Liver (tissue), 9 donors: ENCODE results near the gene PLA2G4B. TPM values are rescaled to one million over a fixed set of nuclear protein-coding genes. Genes with fewer than 3 reads are reported as not detected.

Source experiments
- DNase-seq: peaks from one replicate; pipeline ENCODE4 v3.0.0-alpha.2; 2017; ENCODE audit warnings: low spot score
- H3K27ac ChIP-seq, 2 donors: one replicate each; pipeline ENCODE4 v1.7.0; 2013; ENCODE audit warnings: inconsistent platforms in 2 of 2, low read length in 2 of 2, control low read depth in 1 of 2, low read depth in 1 of 2, mild to moderate bottlenecking in 1 of 2
- H3K27me3 ChIP-seq, 4 donors: one replicate each; pipeline versions ENCODE4 v1.6.1 to v1.7.0; 2013; ENCODE audit warnings: low read length in 3 of 4, inconsistent platforms in 1 of 4, mild to moderate bottlenecking in 1 of 4, moderate library complexity in 1 of 4; ENCODE audit not compliant: control insufficient read depth in 4 of 4, insufficient read depth in 4 of 4
- H3K36me3 ChIP-seq, 4 donors: one replicate each; pipeline versions ENCODE4 v1.6.1 to v1.7.0; 2013; ENCODE audit warnings: low read length in 3 of 4, mild to moderate bottlenecking in 3 of 4, low read depth in 1 of 4, moderate library complexity in 1 of 4; ENCODE audit not compliant: control insufficient read depth in 4 of 4, insufficient read depth in 3 of 4
- H3K4me1 ChIP-seq, 4 donors: one replicate each; pipeline versions ENCODE4 v1.6.1 to v1.7.0; 2013; ENCODE audit warnings: low read length in 3 of 4, mild to moderate bottlenecking in 3 of 4, moderate library complexity in 1 of 4; ENCODE audit not compliant: control insufficient read depth in 4 of 4, insufficient read depth in 4 of 4
- H3K4me3 ChIP-seq, 3 donors: one replicate each; pipeline versions ENCODE4 v1.6.1 to v1.7.0; 2013; ENCODE audit warnings: low read length in 3 of 3, control low read depth in 1 of 3, low read depth in 1 of 3, mild to moderate bottlenecking in 1 of 3
- H3K9ac ChIP-seq, 2 donors: one replicate each; pipeline ENCODE4 v1.7.0; 2013; ENCODE audit warnings: low read length in 2 of 2, mild to moderate bottlenecking in 2 of 2, moderate library complexity in 2 of 2, control low read depth in 1 of 2, low read depth in 1 of 2
- H3K9me3 ChIP-seq, 4 donors: one replicate each; pipeline versions ENCODE4 v1.6.1 to v1.7.0; 2013; ENCODE audit warnings: low read length in 3 of 4; ENCODE audit not compliant: control insufficient read depth in 4 of 4
- ATF3 ChIP-seq: IDR thresholded peaks from 2 replicates; pipeline ENCODE4 v1.6.1; 2016; ENCODE audit warnings: antibody characterized with exemption
- CTCF ChIP-seq: fragments of 150-350 bp; IDR thresholded peaks from 2 replicates; pipeline ENCODE4 v1.5.1; 2017; ENCODE audit warnings: improper control_type of control experiment, low read depth, low read length; ENCODE audit not compliant: missing input control
- EGR1 ChIP-seq, 2 donors: IDR thresholded peaks; 2 replicates each; pipeline ENCODE4 v1.6.1; 2016 to 2018; ENCODE audit warnings: antibody characterized with exemption in 2 of 2, low read depth in 2 of 2
- FOXA1 ChIP-seq: IDR thresholded peaks from 2 replicates; pipeline ENCODE4 v1.6.1; 2016; ENCODE audit warnings: antibody characterized with exemption
- FOXA2 ChIP-seq: IDR thresholded peaks from 2 replicates; pipeline ENCODE4 v1.6.1; 2016; ENCODE audit warnings: antibody characterized with exemption
- GABPA ChIP-seq, 2 donors: IDR thresholded peaks in 1 of 2; conservative IDR thresholded peaks in 1 of 2; 2 replicates each; pipeline ENCODE4 v1.6.1; 2016; ENCODE audit warnings: antibody characterized with exemption in 2 of 2, mild to moderate bottlenecking in 1 of 2, moderate library complexity in 1 of 2
- HNF4G ChIP-seq: IDR thresholded peaks from 2 replicates; pipeline ENCODE4 v1.6.1; 2016; ENCODE audit warnings: antibody characterized with exemption
- JUND ChIP-seq, 2 donors: IDR thresholded peaks; 2 replicates each; pipeline ENCODE4 v1.6.1; 2016; ENCODE audit warnings: antibody characterized with exemption in 2 of 2
- MAX ChIP-seq: IDR thresholded peaks from 2 replicates; pipeline ENCODE4 v1.6.1; 2016; ENCODE audit warnings: antibody characterized with exemption
- NR2F2 ChIP-seq: IDR thresholded peaks from 2 replicates; pipeline ENCODE4 v1.6.1; 2016; ENCODE audit warnings: antibody characterized with exemption
- RAD21 ChIP-seq, 2 donors: IDR thresholded peaks; 2 replicates each; pipeline ENCODE4 v1.6.1; 2016; ENCODE audit warnings: antibody characterized with exemption in 2 of 2, mild to moderate bottlenecking in 2 of 2
- REST ChIP-seq: IDR thresholded peaks from 2 replicates; pipeline ENCODE4 v1.6.1; 2016; ENCODE audit warnings: antibody characterized with exemption, mild to moderate bottlenecking
- RXRA ChIP-seq, 2 donors: IDR thresholded peaks; 2 replicates each; pipeline ENCODE4 v1.6.1; 2017 to 2018; ENCODE audit warnings: antibody characterized with exemption in 2 of 2, mild to moderate bottlenecking in 1 of 2
- SP1 ChIP-seq: IDR thresholded peaks from 2 replicates; pipeline ENCODE4 v1.6.1; 2018; ENCODE audit warnings: antibody characterized with exemption, mild to moderate bottlenecking
- TAF1 ChIP-seq: conservative IDR thresholded peaks from 2 replicates; pipeline ENCODE4 v1.6.1; 2016; ENCODE audit warnings: antibody characterized with exemption, mild to moderate bottlenecking
- YY1 ChIP-seq: IDR thresholded peaks from 2 replicates; pipeline ENCODE4 v1.6.1; 2016; ENCODE audit warnings: antibody characterized with exemption, mild to moderate bottlenecking
- WGBS: extraction: QIAGEN DNeasy Blood & Tissue Kit; methylation state at CpG from one replicate; pipeline ENCODE4 v1.1.7; 2013; 5-methylcytosine and 5-hydroxymethylcytosine counted together
- polyA plus RNA-seq, 2 donors: library from polyadenylated mRNA; stranded (reverse) in 1 of 2; unstranded in 1 of 2; fragments of 200-250 nt in 1 of 2; fragments of >200 nt in 1 of 2; fragmentation: Nextera tagmentation in 1 of 2; extraction: Ambion mirVana in 1 of 2; gene quantifications; one replicate each; pipeline versions ENCODE4 v1.2.1 to v1.2.3, GENCODE V29; 2013 to 2015
- total RNA-seq, 2 donors: library from RNA; depleted of rRNA; stranded (reverse); fragments of >200 nt; gene quantifications; one replicate each; pipeline ENCODE4 v1.2.3, GENCODE V29; 2014
- donor health status: healthy.
- donor health status: healthy.
- donor health status: healthy.
- donor health status: healthy.
- donor health status: healthy.

Gene PLA2G4B
- total and polyA plus RNA-seq, 4 donors: 0.33 to 3.6 (median 2.3) TPM

GRCh38 chr15:41850482-41851166, 12.0 kb downstream of the PLA2G4B start:
- H3K4me1 ChIP-seq: no peaks in the 10 kb centered on the region
- no peak overlapping the region for H3K4me3 ChIP-seq
- 83% methylated on average over 16 of the region's 16 CpGs for WGBS
- H3K9ac ChIP-seq: no peak overlapping the region
- H3K36me3 ChIP-seq: peaks cover 6 to 35% (median 21%) of the 10 kb centered on the region in 4 donors
- H3K27me3 ChIP-seq: no peaks in the 10 kb centered on the region
- no peak for DNase-seq
- no peak overlapping the region for H3K27ac ChIP-seq
- H3K9me3 ChIP-seq: no peaks in the 10 kb centered on the region
- TF ChIP-seq RAD21 (IDR thresholded peaks at IDR 0.05) (no peak), YY1 (no peak), HNF4G (no peak), FOXA1 (no peak), FOXA2 (no peak), JUND (IDR thresholded peaks at IDR 0.05) (no peak), EGR1 (IDR thresholded peaks at IDR 0.05; ENCODE audit: low read depth in 2 of 2) (no peak), GABPA (IDR thresholded peaks at IDR 0.05 in 1 of 2, conservative IDR thresholded peaks at IDR 0.05 in 1 of 2) (no peak), ATF3 (no peak), NR2F2 (no peak), MAX (no peak), REST (no peak), RXRA (IDR thresholded peaks at IDR 0.05) (no peak)

GRCh38 chr15:41851167-41851523, 12.5 kb downstream of the PLA2G4B start:
- Histone ChIP-seq H3K4me1 (no peaks in the 10 kb centered on the region), H3K36me3 (peaks cover 6 to 29% (median 18%) of the 10 kb centered on the region in 4 donors), H3K27me3 (no peaks in the 10 kb centered on the region), H3K9me3 (no peaks in the 10 kb centered on the region), H3K27ac (no peak overlapping the region), H3K4me3 (no peak overlapping the region), H3K9ac (no peak overlapping the region)
- TF ChIP-seq JUND (IDR thresholded peaks at IDR 0.05): no peak
- TF ChIP-seq GABPA (IDR thresholded peaks at IDR 0.05 in 1 of 2, conservative IDR thresholded peaks at IDR 0.05 in 1 of 2): no peak
- no peak for TF ChIP-seq YY1
- no peak for TF ChIP-seq MAX
- no peak for TF ChIP-seq SP1
- TF ChIP-seq HNF4G: no peak
- TF ChIP-seq RXRA (IDR thresholded peaks at IDR 0.05): no peak
- no peak for TF ChIP-seq FOXA1
- no peak for TF ChIP-seq TAF1
- TF ChIP-seq CTCF: no peak
- no peak for TF ChIP-seq RAD21 (IDR thresholded peaks at IDR 0.05)
- TF ChIP-seq ATF3: no peak
- no peak for TF ChIP-seq EGR1 (IDR thresholded peaks at IDR 0.05; ENCODE audit: low read depth in 2 of 2)
- no peak for TF ChIP-seq NR2F2
- WGBS: 53% methylated on average over 11 of the region's 11 CpGs
- no peak for DNase-seq
